Gastrocnemius medialis (tissue), 4 donors: ENCODE data around the gene SBF1. TPM values are rescaled to one million over a fixed set of nuclear protein-coding genes. Genes with fewer than 3 reads are reported as not detected.
"Not testable (repeated sequence)": the region's sequence is repeated elsewhere in the genome, so short reads cannot be mapped to it uniquely, and the experiment has no call there.

ENCODE experiments used
- ATAC-seq, 2 donors: fragments of 150-250 bp; one replicate each; pipeline ENCODE4 v1.9.1; 2016
- DNase-seq, 2 donors: peaks; one replicate each; pipeline ENCODE4 v3.0.0-alpha.2; 2019
- H3K27ac ChIP-seq, 4 donors: fragments of 200-600 bp; sonication (generic); 1 replicate in 1 of 4; 2 replicates in 3 of 4; pipeline ENCODE4 v1.5.1; 2016 to 2018; ENCODE audit warnings: mild to moderate bottlenecking in 2 of 4, moderate library complexity in 1 of 4
- H3K27me3 ChIP-seq, 3 donors: fragments of 200-600 bp; sonication (generic) in 2 of 3; 1 replicate in 1 of 3; 2 replicates in 2 of 3; pipeline versions ENCODE4 v1.5.1 to v1.6.0; 2016 to 2019; ENCODE audit warnings: mild to moderate bottlenecking in 1 of 3, moderate library complexity in 1 of 3
- H3K36me3 ChIP-seq, 2 donors: fragments of 200-600 bp; sonication (generic) in 1 of 2; one replicate each; pipeline ENCODE4 v1.5.1; 2017 to 2018
- H3K4me1 ChIP-seq, 2 donors: fragments of 200-600 bp; sonication (generic) in 1 of 2; one replicate each; pipeline ENCODE4 v1.5.1; 2016 to 2017; ENCODE audit warnings: mild to moderate bottlenecking in 2 of 2
- H3K4me3 ChIP-seq, 4 donors: fragments of 200-600 bp; sonication (generic) in 3 of 4; 1 replicate in 1 of 4; 2 replicates in 3 of 4; pipeline ENCODE4 v1.5.1; 2016 to 2019; ENCODE audit warnings: mild to moderate bottlenecking in 2 of 4
- H3K9me3 ChIP-seq, 3 donors: fragments of 200-600 bp; sonication (generic) in 2 of 3; 1 replicate in 1 of 3; 2 replicates in 2 of 3; pipeline ENCODE4 v1.5.1; 2016 to 2019
- CTCF ChIP-seq, 5 experiments: fragments of 450-650 bp in 3 of 5; fragments of 200-600 bp in 2 of 5; sonication (generic) in 2 of 5; IDR thresholded peaks in 4 of 5; conservative IDR thresholded peaks in 1 of 5; 1 replicate in 4 of 5; 2 replicates in 1 of 5; pipeline ENCODE4 v1.5.1; 2016 to 2019; ENCODE audit warnings: antibody characterized with exemption in 5 of 5, mild to moderate bottlenecking in 3 of 5, moderate library complexity in 3 of 5
- POLR2A ChIP-seq, 2 donors: fragments of 450-650 bp; IDR thresholded peaks; one replicate each; pipeline ENCODE4 v1.6.1; 2017; ENCODE audit warnings: antibody characterized with exemption in 2 of 2, mild to moderate bottlenecking in 2 of 2, moderate library complexity in 2 of 2
- in situ Hi-C, 4 donors: fragments of 200-750 bp; cut with MboI; loops; one replicate each; pipeline versions ENCODE4 v1.15.0 to v1.8.0; 2017; ENCODE audit warnings: low sequenced_read_pairs in 4 of 4
- intact Hi-C: fragments of 100-400 bp; cut with DNase I; formaldehyde crosslinking; loops from one replicate; pipeline ENCODE4 v1.15.1; 2023; ENCODE audit warnings: low total_unique reads
- total RNA-seq, 4 donors: library from RNA; depleted of rRNA; stranded (reverse); fragments of >200 nt; gene quantifications; one replicate each; pipeline versions ENCODE4 v1.1.0 to v1.2.3, GENCODE V29; 2016

SBF1 gene
- total RNA-seq, 4 donors from 2014 or later: 50.5 to 116 (median 107) TPM

DNA sequence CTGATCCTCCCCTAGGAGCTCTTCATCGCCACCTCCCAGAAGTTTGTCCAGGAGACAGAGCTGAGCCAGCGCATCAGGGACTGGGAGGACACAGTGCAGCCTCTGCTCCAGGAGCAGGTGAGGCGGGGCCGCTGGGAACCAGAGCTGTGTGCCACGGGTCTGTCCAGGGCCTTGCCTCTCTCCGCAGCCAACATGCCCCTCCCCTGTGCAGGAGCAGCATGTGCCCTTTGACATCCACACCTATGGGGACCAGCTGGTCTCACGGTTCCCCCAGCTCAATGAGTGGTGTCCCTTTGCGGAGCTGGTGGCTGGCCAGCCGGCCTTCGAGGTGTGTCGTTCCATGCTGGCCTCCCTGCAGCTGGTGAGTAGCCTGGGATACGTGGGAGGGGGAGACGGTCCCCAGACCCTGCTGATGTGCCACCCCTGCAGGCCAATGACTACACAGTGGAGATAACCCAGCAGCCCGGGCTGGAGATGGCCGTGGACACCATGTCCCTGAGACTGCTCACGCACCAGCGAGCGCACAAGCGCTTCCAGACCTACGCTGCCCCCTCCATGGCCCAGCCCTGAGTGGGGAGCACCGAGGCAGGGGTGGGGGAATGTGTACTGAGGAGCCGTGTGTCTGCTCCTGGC is 48.1 kb upstream of the SBF1 start:
- H3K27ac ChIP-seq: no peak overlapping the region
- intact Hi-C loops: no loop called here
- peaks cover 0 to 46% of the 10 kb centered on the region in 2 donors for H3K36me3 ChIP-seq
- H3K4me3 ChIP-seq: no peak overlapping the region
- peaks cover 13 to 18% of the 10 kb centered on the region in 2 donors for H3K4me1 ChIP-seq
- TF ChIP-seq CTCF (IDR thresholded peaks at IDR 0.05 in 4 of 5, conservative IDR thresholded peaks at IDR 0.05 in 1 of 5) (no peak), POLR2A (IDR thresholded peaks at IDR 0.05) (no peak)
- no peaks in the 10 kb centered on the region for H3K9me3 ChIP-seq
- ATAC-seq: no peak
- H3K27me3 ChIP-seq: no peaks in the 10 kb centered on the region
- in situ Hi-C loops: no loop called here
- no peak for DNase-seq

DNA sequence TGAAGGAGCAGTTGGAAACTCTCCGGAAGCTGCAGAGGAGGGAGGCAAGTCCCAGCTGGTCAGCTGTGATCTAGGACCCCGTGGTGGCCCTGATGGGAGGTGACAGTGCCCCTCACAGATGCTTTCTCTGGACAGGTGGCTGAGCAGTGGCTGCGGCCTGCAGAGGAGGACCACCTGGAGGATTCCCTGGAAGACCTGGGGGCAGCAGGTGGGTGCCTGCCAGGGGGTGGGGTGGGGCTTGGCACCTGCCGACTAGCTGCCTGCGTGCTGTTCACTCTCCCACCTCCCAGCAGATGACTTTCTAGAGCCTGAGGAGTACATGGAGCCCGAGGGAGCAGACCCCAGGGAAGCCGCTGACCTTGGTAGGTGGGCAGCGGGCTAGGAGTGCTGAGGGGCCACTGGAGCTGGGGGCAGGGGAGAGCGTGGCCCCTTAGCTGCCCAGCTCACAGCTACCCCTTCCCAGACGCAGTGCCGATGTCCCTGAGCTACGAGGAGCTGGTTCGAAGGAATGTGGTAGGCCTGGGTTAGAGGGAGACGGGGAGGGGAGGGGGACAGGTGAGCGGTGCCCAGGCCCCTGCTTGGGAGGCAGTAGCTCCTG is 47.5 kb upstream of the SBF1 start:
- intact Hi-C loops (no loop called here), in situ Hi-C loops (no loop called here)
- Histone ChIP-seq H3K27me3 (no peaks in the 10 kb centered on the region), H3K27ac (no peak overlapping the region), H3K4me3 (no peak overlapping the region), H3K9me3 (no peaks in the 10 kb centered on the region), H3K36me3 (peaks cover 0 to 52% of the 10 kb centered on the region in 2 donors), H3K4me1 (peaks cover 13 to 18% of the 10 kb centered on the region in 2 donors)
- DNase-seq: no peak
- ATAC-seq: no peak
- no peak for TF ChIP-seq POLR2A (IDR thresholded peaks at IDR 0.05)
- no peak for TF ChIP-seq CTCF (IDR thresholded peaks at IDR 0.05 in 4 of 5, conservative IDR thresholded peaks at IDR 0.05 in 1 of 5)

DNA sequence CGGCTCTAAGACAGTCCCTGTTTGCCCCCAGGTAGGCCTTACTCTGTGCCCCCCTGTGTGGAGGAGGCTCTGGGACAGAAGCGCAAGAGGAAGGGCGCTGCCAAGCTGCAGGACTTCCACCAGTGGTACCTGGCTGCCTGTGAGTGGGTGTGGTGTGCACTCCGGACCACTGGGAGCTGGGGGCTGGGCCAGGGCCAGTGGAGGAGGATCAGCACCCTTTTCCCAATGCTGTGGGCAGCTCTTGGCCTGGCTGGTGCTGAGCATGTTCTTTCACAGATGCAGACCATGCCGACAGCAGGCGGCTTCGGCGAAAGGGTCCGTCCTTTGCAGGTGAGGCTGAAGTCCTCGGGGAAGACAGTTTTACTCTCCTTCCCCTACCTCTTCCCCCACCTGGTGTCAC is 46.9 kb upstream of the SBF1 start:
- H3K9me3 ChIP-seq: no peaks in the 10 kb centered on the region
- H3K27ac ChIP-seq: no peak overlapping the region
- no peak for ATAC-seq
- DNase-seq: no peak
- in situ Hi-C loops: no loop called here
- no peak overlapping the region for H3K4me3 ChIP-seq
- TF ChIP-seq CTCF (IDR thresholded peaks at IDR 0.05 in 4 of 5, conservative IDR thresholded peaks at IDR 0.05 in 1 of 5): no peak
- no peak for TF ChIP-seq POLR2A (IDR thresholded peaks at IDR 0.05)
- intact Hi-C loops: no loop called here
- H3K4me1 ChIP-seq: peaks cover 12 to 16% of the 10 kb centered on the region in 2 donors
- no peaks in the 10 kb centered on the region for H3K27me3 ChIP-seq
- peaks cover 0 to 56% of the 10 kb centered on the region in 2 donors for H3K36me3 ChIP-seq

DNA sequence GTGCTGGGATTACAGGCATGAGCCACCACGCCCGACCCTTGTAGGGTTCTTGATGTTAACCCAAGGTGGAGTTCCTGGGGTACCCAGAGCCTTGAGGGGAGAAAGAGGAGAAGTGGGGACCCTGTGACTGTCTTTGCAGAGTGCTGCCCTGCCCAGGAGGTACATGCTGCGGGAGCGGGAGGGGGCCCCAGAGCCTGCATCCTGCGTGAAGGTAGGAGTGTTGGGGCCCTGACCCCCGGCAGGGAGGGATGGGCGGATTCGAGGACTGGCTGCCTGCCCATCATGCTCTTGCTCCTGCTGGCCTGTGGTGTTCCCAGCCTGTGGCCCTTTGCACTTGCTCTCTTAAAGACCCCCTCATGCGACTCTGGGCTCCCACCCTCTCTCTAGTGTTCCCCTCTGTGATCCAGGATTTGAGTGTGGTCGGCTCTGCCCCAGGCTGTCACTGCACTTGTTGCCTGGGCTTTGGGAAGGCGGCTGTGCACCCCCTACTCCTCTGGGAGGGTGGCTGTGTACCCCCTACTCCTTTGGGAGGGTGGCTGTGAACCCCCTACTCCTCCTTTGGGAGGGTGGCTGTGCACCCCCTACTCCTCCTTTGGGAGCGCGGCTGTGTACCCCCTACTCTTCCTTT is 46.1 kb upstream of the SBF1 start:
- Histone ChIP-seq H3K4me1 (peaks cover 7 to 12% of the 10 kb centered on the region in 2 donors), H3K27me3 (no peaks in the 10 kb centered on the region), H3K36me3 (peaks cover 0 to 61% of the 10 kb centered on the region in 2 donors), H3K27ac (no peak overlapping the region), H3K4me3 (no peak overlapping the region), H3K9me3 (no peaks in the 10 kb centered on the region)
- ATAC-seq: no peak
- no peak for DNase-seq
- no peak for TF ChIP-seq CTCF (IDR thresholded peaks at IDR 0.05 in 4 of 5, conservative IDR thresholded peaks at IDR 0.05 in 1 of 5)
- TF ChIP-seq POLR2A (IDR thresholded peaks at IDR 0.05): no peak
- intact Hi-C loops (no loop called here), in situ Hi-C loops (no loop called here)

DNA sequence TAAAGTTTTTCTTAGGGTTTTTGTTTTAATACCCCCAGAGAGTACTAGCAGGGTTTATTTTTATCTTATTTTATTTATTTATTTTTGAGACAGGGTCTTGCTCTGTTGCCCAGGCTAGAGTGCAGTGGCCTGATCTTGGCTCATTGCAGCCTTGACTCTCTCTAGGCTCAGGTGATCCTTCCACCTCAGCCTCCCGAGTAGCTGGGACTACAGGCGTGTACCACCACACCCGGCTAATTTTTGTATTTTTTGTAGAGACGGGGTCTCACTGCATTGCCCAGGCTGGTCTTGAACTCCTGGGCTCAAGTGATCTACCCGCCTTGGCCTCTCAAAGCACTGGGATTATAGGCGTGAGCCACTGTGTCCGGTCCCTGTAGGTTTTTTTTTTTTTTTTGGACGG is 45.3 kb upstream of the SBF1 start:
- ATAC-seq, DNase-seq, in situ Hi-C loops, H3K9me3 ChIP-seq, H3K27me3 ChIP-seq, H3K27ac ChIP-seq, H3K4me3 ChIP-seq, intact Hi-C loops: not testable (repeated sequence)
- peaks cover 0 to 61% of the 10 kb centered on the region in 2 donors for H3K36me3 ChIP-seq
- peaks cover 7 to 12% of the 10 kb centered on the region in 2 donors for H3K4me1 ChIP-seq
